Activated gamma-delta T cell treated with anti-CD3 and anti-CD28 coated beads, Interleukin-2, amount 50 U/mL, for 16 hours (primary cell): ENCODE measurements around the gene FOXA3.
"Not testable (repeated sequence)": the region's sequence is repeated elsewhere in the genome, so short reads cannot be mapped to it uniquely, and the experiment has no call there.

ENCODE experiments used
- DNase-seq: peaks from one replicate; pipeline ENCODE4 v3.0.0-alpha.2; 2020; ENCODE audit warnings: low read depth

FOXA3 gene

DNA sequence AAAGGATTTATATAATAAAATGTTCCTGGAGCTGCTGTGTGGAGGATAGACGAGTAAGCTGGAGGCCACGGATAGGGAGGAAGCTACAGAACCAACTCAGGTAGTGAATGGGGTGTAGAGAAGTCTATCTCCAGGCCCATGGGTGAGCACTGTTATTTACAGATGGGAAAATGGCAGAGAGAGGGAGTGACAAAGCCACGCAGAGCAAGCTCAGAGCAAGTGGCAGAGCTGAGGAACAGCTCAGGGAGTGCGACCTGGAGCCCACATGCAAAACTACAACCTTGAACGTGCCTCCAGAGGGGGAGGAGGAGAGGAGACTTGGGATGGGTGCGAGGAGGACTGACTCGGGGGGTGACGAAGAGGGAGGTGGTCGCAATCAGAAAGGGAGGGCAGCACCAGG, 35.6 kb upstream of the FOXA3 start:
- no peak for DNase-seq

DNA sequence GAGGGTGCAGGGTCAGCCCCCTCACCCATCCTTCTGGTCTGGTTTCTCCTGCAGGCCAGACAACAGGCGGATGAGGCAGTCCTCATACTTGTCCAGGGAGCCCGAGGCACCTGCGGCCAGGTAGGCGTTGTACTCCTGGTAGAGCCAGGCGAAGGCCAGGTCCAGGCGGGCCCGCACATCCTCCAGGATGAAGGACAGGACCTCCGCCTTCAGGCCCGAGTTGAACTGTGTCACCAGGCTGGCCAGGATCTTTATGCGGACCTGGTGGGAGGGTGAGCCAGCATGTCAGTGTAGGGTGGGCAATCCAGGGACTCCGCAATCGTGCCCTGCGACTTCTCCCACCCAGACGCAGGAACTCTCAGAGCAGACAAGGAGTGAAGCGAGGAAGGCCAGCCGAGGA, 35.2 kb upstream of the FOXA3 start:
- no peak for DNase-seq

DNA sequence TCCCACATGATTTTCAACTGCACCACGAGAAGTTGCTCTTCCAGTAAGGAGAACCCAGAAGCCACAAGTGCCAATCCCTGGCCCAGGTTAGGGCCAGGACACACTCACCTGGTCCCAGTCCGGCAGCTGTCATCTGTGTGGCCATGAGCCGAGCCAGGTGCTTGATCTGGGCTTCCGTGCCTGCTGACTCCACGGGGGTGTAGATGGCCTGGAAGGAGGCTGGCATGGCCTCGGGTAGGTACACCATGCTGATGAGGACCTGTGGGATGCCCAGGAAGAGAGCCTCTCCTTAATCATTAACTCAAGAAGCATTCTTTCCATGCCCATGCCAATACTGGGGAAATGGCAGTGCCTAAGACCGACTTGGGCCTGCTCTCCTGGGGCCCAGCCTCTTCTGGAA, 29.2 kb upstream of the FOXA3 start:
- no peak for DNase-seq

DNA sequence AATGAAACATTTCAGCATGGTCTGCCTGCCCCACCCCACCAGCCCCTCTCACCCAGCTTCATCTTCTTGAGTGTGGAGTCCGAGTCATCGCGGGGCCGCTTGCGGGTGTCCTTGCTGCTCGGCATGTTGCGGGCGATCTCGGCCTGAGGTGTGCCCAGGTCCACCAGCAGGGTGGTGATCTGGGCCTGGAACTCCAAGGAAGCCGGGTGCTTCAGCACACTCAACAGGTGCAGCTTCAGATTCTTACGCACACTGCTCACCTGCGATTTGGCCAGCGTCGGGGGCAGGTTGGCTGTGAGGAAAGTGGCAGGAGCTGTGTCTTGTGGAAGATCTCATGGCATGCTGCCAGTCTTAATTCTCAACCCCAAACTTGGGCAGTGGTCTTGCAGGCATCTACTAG, 21.9 kb upstream of the FOXA3 start:
- no peak for DNase-seq

DNA sequence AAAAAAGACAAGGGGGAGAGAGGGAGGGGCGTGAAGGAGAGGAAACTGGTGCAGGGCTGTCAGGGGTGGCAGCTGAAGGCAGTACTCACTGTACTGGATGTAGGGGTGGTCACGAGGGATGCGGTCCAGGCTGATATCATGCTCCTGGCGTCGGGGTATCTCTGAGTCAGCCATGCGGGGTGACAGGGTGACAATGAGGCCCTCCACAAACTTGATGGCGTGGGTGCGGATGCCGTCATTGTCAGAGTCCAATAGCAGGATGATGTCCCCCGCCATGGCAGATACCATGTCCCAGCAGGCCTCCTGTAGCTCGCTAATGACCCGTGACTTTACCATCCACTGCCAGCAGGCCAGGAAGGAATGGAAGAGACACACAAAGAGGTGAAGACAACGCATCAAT, 16.5 kb upstream of the FOXA3 start:
- DNase-seq = no peak

DNA sequence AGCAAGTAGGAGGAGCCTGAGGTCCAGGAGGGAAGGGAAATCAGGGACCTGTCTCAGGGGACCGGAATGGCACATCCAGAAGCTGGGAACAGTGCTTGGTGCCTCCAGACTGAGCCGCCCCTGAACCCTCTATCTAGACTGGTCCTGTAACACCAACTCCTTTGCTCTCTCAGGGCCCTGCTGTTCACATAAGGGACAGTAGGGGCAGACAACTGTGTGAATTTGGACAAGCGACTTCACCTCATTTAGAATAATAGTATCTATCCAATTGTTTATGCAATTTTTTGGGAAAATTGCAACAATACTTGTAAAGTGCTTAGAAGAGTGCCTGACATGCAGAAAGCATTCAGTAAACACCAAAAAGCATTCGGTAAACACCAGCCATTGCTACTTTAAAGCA, 15.2 kb upstream of the FOXA3 start:
- no peak for DNase-seq

DNA sequence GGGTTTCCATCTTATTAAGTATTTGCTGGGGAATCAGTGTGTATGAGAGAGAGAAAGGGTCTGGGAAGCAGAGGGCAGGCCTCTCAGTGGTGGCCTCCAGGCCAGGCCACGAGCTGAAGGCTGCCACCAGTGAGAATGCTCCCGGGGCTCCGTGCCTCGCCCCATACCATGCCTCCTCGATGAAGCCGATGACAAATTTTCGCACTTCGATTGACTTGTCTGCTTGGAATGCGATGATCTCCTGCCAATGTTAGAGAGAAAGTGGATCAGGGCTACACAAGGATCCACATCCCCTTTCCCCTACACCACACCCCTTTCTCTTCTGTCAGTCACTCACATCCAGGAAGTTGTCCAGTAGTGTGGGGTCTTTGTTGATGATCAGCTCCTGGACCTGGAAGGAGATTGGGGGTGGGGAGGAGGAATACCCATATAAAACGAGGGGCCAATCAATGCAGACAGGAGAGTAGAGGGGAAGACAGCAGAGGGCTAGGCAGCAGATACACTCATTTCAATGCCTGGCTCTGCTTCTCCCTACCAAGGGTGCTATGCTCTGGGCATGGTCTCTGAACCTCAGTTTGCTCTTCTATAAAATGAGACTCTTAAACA, 11.9 kb upstream of the FOXA3 start:
- no peak for DNase-seq

DNA sequence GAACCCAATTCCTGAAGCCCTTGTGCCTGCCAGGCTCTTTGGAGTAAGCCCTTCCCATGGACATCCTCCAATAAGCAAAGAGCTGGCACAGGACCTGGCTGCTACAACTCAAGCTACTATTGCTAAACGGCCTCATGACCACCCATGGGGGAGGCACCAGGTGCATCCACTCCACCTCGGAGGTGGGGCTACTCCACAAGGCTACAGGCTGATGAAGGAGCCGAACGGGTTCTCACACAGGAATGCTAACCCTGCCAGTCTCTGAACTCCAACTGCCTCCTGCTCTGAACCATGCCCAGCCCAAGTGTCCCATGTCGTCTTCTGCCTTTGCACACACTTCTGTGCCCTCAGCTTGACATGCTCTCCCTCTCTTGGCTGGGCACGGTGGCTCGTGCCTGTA, 11.1 kb upstream of the FOXA3 start:
- no peak for DNase-seq

DNA sequence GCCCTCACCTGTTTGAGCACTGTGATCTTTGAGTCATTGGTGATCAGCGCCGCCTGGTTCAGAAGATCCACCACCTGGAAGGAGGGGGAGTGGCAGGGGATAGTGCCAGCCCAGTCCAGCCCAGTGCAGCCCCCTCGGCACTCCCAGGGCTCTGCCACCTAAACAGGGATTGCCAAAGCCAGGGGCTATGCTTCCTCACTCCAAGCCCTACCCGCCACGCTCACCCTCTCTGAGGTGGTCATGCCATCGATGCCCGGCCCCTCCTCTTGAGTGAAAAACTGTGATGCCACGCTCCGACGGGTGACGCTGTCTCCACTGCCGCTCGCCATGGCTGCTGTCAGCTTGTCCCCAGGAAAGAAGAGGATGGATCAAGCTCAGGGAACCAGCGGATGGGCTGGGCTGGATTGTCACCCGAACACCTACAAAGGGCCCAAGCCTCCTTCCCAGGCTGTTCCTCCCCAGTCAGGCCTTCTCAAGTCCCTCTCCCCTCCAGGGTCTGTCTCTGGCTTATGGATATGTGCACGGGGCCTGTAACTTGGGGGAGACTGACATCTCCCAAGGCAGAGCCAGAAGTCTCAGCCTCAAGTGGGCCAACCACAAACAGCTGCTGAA, 9.9 kb upstream of the FOXA3 start:
- no peak for DNase-seq

DNA sequence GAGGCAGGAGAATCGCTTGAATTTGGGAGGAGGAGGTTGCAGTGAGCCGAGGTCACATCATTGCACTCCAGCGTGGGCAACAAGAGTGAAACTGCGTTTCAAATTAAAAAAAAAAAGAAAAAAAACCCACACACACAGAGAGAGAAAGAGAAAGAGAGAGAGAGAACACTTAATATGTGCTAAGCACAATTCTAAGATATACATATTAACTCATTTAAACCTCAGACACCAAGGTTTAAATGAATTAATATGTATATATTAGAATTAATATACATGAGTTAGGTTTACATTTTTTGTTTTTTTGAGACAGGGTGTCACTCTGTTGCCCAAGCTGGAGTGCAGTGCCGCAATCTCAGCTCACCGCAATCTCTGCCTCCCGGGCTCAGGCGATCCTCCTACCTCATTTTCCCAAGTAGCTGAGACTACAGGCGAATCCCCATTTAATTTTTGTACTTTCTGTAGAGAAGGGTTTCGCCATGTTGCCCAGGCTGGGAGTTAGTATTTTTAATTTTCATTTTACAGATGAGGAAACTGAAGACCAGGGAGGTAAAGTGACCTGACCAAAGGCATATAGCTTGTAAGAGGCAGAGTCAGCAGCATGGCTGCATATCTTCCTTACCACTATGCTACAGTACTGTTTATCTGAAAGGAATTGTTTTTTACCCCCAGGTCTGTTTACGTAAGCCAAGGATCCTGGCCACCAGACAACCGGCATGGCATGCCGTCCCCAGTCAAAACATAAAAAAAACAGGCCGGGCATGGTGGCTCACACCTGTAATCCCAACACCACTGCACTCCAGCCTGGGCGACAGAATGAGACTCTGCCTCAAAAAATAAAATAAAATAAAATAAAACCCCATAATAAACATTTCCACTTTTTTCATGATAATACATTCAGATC, 3.5 kb upstream of the FOXA3 start:
- no peak for DNase-seq

DNA sequence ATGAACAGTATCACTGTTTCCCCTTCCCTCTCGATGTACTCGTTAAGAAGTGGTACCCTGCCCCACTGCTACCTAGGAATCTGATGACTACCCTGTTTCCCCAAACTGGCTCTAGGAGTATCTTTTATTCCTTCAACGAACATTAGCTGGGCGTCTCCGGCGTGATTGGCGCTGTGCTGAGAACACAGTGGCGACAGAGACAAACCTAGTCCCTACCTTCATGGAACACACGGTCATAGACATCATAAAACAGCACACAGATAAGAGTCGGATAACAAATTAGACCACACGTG, 1.9 kb upstream of the FOXA3 start:
- no peak for DNase-seq

DNA sequence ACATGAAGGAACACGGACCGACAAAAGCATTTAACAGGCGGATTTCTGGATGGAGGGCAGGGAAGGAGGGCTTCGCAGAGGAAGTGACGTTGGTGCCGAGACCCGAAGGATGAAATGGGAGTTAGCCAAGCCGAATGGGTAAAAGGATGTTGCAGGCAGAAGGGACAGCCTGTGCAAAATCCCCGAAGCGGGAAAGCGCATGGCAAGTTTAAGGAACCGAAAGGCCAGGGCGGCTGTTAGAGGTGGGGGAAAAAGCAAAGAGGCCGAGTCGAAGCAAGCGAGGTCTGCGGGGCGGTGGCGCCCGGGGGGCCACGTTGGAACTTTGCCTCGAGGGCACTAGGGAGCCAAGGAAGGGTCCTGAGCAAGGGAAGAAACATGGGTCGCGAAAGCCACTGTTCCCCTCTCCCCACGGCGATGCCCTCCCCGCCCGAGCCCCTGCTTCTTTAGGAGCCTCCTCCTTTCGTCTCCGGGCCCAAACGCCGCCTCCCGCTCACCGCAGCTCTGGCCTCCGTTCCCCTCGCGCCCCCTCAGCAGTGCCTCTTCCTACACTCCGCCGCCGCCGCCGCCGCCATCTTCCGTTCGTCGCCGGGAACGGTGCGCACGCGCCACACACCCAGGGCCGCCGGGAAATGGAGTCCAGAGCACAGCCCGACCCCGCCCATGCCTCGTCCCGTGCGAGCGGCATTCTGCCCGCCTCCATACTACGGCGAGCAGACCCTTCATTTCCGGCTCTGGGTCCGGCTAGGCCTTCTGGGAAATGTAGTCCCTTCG, 1.4 kb upstream of the FOXA3 start, which contains the start of gene SYMPK:
SYMPK (minus strand) TSS at position 584 of the 771 bp plus-strand sequence. CDS start 8,652 bp downstream, outside the sequence.
- peak; percentile 98 for DNase-seq

DNA sequence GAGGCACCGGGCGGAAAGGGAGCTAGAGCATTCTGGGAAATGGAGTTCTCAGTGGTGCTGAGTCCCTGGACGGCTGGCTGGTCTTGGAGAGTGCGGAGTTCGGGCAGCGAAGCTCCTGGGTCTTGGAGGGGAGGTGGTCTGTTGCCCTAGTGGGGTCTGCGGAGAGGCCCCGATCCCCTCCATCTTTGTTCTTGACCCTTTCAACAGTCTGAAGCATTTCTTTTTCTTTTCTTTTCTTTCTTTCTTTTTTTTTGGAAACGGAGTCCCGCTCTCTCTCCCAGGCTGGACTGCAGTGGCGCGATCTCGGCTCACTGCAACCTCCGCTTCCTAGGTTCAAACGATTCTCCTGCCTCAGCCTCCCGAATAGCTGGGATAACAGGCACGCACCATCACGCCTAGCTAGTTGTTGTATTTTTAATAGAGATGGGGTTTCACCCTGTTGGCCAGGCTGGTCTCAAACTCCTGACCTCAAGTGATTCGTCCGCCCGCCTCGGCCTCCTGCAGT, 739 bp upstream of the FOXA3 start:
- DNase-seq = no peak

DNA sequence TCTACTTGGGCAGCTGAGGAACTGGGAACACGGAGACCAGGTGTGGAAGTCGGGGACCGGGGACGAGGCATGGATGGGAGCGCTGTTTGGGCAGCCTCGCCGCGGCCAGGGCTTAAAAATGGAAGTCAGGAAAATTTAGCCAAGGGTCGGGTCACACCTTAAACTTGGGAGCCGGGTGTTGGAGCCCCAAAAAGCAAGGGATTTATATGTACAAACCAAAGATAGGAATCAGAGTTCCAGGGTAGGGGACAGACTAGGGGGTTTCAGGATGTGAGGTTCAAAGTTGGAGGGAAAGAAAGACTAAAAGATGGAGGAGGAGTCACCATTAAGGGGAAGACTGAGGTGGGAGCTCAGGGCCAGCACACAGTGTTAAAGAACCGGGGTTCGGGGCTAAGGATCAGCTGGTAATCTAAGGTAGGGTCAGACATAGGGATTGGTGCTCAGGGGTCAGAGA, 530 bp downstream of the FOXA3 start:
- DNase-seq = no peak

DNA sequence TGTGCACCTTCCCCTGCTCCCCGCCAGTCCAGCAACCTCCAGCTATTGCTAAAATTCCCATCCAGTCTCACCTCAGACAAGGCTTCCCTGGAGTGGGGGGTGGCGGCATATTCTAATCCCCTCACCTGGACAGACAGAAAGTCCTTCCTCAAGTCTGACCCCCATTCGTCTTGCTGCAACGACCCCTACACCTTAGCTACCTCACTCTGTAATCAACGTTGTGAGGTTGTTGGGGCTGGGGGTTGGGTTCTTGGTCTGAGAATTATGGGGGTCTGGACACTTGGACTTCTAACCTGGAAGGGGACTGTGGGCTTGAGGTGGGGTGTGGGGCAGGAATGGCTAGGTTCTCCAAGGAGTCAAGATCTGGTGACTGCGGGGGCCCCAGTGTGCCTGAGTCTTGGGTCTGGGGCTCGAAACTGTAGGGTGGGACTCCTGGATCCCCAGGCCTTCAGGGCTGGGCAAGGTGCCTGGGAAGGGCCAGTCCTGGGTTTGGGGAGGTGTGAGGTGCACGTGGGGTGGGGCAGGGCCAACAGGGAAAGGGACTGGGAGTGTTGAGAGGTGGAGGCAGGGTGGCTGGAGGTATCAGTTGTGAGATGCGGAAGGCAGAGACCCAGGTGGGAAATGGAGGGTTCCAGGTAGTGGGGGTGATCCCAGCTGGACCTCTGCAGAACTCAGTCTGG, 1.3 kb downstream of the FOXA3 start:
- no peak for DNase-seq

DNA sequence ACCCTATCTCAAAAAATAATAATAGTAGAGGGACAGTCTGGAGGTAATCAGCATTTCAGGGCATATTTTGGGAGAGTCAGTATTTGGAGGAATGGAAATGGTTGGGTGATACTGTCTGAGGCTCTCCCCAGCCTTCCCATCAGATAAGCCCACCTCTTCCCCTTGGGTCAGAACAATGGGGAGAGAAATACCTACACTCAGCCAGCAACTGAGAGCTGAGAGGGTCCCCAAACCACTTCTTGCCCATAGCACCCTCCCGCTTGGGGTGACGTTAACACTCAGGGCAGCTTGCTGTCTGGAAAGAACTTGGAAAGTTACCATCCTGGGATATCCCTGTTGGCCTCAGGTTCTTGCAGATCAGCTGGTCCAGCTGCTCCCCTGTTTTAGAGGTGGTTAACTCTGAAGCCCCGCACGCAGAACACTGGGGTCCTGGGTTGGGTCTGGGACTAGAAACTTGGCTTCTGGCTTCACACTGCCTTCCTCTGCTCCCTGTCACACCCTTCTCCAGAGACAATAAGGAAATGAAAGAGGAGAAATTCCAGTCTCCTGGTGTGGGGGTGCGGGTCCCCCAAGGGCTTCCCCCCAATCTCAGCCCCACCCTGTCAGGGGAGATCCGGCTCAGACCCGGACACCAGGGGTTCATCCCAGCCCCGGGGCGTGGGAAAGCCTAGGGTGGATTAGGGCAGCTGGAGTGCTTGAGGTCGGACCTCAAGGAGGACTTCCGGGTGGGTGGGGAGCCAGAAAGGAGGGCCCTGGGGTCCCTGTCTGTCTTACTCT, 2.5 kb downstream of the FOXA3 start:
- no peak for DNase-seq

DNA sequence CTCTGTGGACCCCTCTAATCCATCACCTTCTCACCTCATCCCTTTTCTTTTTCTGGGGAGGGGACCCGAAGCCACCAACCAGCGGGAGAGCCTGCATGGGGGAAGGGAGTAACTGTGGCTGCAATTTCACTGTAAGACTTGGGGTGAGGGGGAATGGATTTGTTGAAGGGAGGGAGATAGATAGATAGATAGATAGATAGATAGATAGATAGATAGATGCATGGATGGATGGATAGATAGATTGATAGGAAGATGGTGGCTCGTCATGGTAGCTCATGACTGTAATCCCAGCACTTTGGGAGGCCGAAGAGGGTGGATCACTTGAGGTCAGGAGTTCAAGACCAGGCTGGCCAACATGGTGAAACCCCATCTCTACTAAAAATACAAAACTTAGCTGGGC, 3.1 kb downstream of the FOXA3 start:
- DNase-seq = not testable (repeated sequence)

DNA sequence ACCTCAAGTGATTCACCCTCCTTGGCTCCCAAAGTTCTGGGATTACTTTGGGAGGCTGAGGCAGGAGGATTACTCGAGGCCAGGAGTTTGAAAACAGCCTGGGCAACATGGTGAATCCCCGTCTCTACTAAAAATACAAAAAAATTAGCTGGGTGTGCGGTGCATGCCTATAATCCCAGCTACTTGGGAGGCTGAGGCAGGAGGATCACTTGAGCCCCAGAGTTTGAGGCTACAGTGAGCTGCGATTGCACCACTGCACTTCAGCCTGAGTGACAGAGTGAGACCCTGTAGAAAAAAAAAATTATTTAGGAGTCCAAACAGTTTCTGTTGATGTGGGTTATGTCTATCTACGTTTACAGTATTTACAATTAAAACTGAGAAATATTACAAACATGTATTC, 6.7 kb downstream of the FOXA3 start:
- no peak for DNase-seq

DNA sequence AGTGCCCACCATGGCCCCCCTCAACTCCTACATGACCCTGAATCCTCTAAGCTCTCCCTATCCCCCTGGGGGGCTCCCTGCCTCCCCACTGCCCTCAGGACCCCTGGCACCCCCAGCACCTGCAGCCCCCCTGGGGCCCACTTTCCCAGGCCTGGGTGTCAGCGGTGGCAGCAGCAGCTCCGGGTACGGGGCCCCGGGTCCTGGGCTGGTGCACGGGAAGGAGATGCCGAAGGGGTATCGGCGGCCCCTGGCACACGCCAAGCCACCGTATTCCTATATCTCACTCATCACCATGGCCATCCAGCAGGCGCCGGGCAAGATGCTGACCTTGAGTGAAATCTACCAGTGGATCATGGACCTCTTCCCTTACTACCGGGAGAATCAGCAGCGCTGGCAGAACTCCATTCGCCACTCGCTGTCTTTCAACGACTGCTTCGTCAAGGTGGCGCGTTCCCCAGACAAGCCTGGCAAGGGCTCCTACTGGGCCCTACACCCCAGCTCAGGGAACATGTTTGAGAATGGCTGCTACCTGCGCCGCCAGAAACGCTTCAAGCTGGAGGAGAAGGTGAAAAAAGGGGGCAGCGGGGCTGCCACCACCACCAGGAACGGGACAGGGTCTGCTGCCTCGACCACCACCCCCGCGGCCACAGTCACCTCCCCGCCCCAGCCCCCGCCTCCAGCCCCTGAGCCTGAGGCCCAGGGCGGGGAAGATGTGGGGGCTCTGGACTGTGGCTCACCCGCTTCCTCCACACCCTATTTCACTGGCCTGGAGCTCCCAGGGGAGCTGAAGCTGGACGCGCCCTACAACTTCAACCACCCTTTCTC, 8.2 kb downstream of the FOXA3 start:
- DNase-seq = no peak

DNA sequence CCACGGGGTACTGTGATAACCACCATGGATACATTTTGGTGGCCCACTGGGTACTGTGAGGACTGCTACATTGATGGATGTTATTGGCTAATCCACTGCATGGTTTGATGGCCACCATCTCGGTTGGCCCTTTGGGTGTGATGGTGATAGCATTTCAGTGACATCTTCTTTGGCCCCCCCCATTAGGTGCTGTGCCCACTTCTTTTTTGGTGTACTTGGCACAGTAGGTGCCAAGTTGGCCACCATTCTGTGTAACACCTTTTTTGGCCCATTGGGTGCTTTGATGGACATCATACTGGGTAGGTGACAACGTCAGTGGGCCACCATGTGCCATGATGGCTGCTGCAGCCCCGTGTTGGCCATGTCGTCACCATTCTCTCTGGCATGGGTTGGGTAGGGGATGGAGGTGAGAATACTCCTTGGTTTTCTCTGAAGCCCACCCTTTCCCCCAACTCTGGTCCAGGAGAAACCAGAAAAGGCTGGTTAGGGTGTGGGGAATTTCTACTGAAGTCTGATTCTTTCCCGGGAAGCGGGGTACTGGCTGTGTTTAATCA, 9.2 kb downstream of the FOXA3 start:
- no peak for DNase-seq
